CD4-positive, alpha-beta memory T cell (primary cell): ENCODE results near the gene DAZAP1. TPM values are rescaled to one million over a fixed set of nuclear protein-coding genes. Genes with fewer than 3 reads are reported as not detected.

Experiments
- CTCF ChIA-PET: fragments of 350-600 bp; sonication (Branson Sonifier 250); formaldehyde crosslinking; loops from one replicate; lab custom pipeline; 2021; ENCODE audit warnings: inconsistent platforms; ENCODE audit not compliant: partially characterized antibody; lab: Charles Lee
- POLR2A ChIA-PET: fragments of 350-600 bp; sonication (Branson Sonifier 250); formaldehyde crosslinking; loops from one replicate; lab custom pipeline; 2021; ENCODE audit not compliant: partially characterized antibody; lab: Charles Lee
- DNase-seq, 5 donors: peaks; one replicate each; pipeline versions ENCODE4 v3.0.0 to v3.0.0-alpha.2; 2020 to 2022; ENCODE audit warnings: mixed read lengths in 1 of 5
- H3K27ac ChIP-seq: one replicate; pipeline ENCODE4 v1.7.0; 2013; ENCODE audit warnings: low read depth, low read length
- H3K27me3 ChIP-seq: 2 replicates; pipeline ENCODE4 v1.7.0; 2013; ENCODE audit warnings: mild to moderate bottlenecking, low read length, moderate library complexity; ENCODE audit not compliant: insufficient read depth
- H3K36me3 ChIP-seq: 2 replicates; pipeline ENCODE4 v1.7.0; 2013; ENCODE audit warnings: mild to moderate bottlenecking, low read length, moderate library complexity; ENCODE audit not compliant: insufficient read depth
- H3K4me1 ChIP-seq: 2 replicates; pipeline ENCODE4 v1.7.0; 2013; ENCODE audit warnings: mild to moderate bottlenecking, low read length, moderate library complexity; ENCODE audit not compliant: insufficient read depth
- H3K4me3 ChIP-seq, 2 donors: one replicate each; pipeline ENCODE4 v1.7.0; 2013; ENCODE audit warnings: low read length in 2 of 2, mild to moderate bottlenecking in 1 of 2
- H3K9me3 ChIP-seq, 2 donors: one replicate each; pipeline ENCODE4 v1.7.0; 2013; ENCODE audit warnings: low read length in 2 of 2, control low read depth in 1 of 2; ENCODE audit not compliant: control insufficient read depth in 1 of 2
- H3K27ac Mint-ChIP-seq, 7 donors: one replicate each; pipeline ENCODE4 v1.8.0; 2020 to 2021; ENCODE audit warnings: mixed read lengths in 7 of 7, mild to moderate bottlenecking in 6 of 7, inconsistent platforms in 3 of 7, moderate library complexity in 3 of 7
- H3K27me3 Mint-ChIP-seq, 2 donors: one replicate each; pipeline ENCODE4 v1.8.0; 2020 to 2021; ENCODE audit warnings: mixed read lengths in 2 of 2
- H3K36me3 Mint-ChIP-seq, 2 donors: one replicate each; pipeline ENCODE4 v1.8.0; 2020 to 2021; ENCODE audit warnings: mixed read lengths in 2 of 2, inconsistent platforms in 1 of 2, mild to moderate bottlenecking in 1 of 2
- H3K4me1 Mint-ChIP-seq, 4 donors: one replicate each; pipeline ENCODE4 v1.8.0; 2020 to 2021; ENCODE audit warnings: mixed read lengths in 4 of 4, mild to moderate bottlenecking in 1 of 4
- H3K4me3 Mint-ChIP-seq, 8 donors: one replicate each; pipeline ENCODE4 v1.8.0; 2020 to 2021; ENCODE audit warnings: mixed read lengths in 8 of 8, mild to moderate bottlenecking in 7 of 8, moderate library complexity in 6 of 8, inconsistent platforms in 3 of 8
- H3K9me3 Mint-ChIP-seq, 8 donors: one replicate each; pipeline ENCODE4 v1.8.0; 2020 to 2021; ENCODE audit warnings: mixed read lengths in 8 of 8, mild to moderate bottlenecking in 5 of 8, inconsistent platforms in 3 of 8, moderate library complexity in 1 of 8
- intact Hi-C: fragments of 100-400 bp; cut with micrococcal nuclease; formaldehyde crosslinking; loops from one replicate; pipeline ENCODE4 v1.15.1; 2023
- polyA plus RNA-seq, 2 donors: library from polyadenylated mRNA; unstranded; fragments of 300-500 nt; fragmentation: Illumina TruSeq; gene quantifications; one replicate each; pipeline ENCODE4 v1.2.3, GENCODE V29; 2021
- total RNA-seq, 2 experiments: library from RNA; stranded (reverse); gene quantifications; one replicate each; pipeline ENCODE4 v1.2.3, GENCODE V29; 2021

Gene DAZAP1
- 100 to 1,000 TPM; 143 to 152 TPM for total RNA-seq
- 1 to 10 TPM; 2.5 to 9.1 TPM for polyA plus RNA-seq

DNA sequence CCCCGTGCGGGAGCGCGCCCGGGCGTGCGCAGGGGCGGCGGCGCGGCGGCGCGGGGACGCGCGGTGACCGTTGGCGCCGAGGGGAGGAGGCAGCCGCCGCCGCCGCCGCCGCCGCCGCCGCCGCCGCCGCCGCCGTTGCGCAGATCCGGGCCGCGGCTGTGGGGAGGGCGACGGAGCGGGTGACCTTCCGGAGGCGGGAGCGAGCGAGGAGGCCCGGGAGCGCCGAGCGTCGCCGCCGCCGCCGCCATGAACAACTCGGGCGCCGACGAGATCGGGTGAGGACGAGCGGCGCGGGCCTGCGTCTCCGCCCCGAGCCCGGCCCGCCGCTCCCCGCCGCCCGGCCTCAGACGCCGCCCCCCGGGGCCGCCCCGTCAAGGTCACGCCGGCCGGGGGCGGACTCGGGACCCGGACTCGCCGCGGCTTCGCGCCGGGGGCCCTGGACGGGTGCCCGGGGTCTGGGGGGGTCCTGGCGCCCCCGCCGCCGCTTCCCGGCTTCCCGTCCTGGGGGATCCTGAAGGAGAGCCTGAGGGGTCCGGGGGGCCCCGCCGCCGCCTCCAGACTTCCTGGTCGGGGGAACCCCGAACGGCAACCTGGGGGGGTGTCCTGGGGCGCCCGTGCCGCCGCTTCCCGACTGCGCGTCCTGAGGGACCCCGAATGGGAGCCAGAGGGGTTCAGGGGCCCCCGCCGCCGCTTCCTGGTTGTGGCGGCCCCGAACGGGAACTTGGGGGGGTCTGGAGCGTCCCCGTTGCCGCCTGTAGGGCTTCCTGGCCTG is at the start of gene DAZAP1:
Gene DAZAP1, plus strand, starts transcription at position 59 of the 772 bp plus-strand sequence. Its CDS starts 188 bp downstream, at position 247.
- no peaks in the 10 kb centered on the region for H3K27me3 Mint-ChIP-seq
- H3K4me3 Mint-ChIP-seq = peak within 1 kb of the TSS; percentile 73 to 95 (median 88)
- peak within 1 kb of the TSS; percentile 67 to 95 (median 85) for H3K27ac Mint-ChIP-seq
- CTCF ChIA-PET = no interaction called here
- peaks cover 4 to 19% of the 10 kb centered on the region in 2 donors for H3K36me3 Mint-ChIP-seq
- peaks cover 22 to 51% (median 42%) of the 10 kb centered on the region in 4 donors for H3K4me1 Mint-ChIP-seq
- H3K9me3 Mint-ChIP-seq = no peaks in the 10 kb centered on the region
- POLR2A ChIA-PET = interaction anchor here (1.0 to 2.8 kb wide), 5 partner anchors 13 to 139 kb away, joined by 3 to 18 read pairs (median 5); partner anchors contain the start of genes CIRBP, FAM174C and NDUFS7
- peak in 4 of 5 donors; percentile 29 to 66 (median 41) for DNase-seq
- Histone ChIP-seq H3K36me3 (peaks cover 17% of the 10 kb centered on the region), H3K4me3 (peak within 1 kb of the TSS; percentile 75 to 91), H3K27ac (peak within 1 kb of the TSS; percentile 88), H3K9me3 (no peaks in the 10 kb centered on the region), H3K27me3 (no peaks in the 10 kb centered on the region), H3K4me1 (peaks cover 48% of the 10 kb centered on the region)
- intact Hi-C loops = loop anchor here (1.0 to 5.0 kb wide), 8 partner anchors 24 to 610 kb away; partner anchors contain the start of genes FAM174C, MBD3, NDUFS7 and PTBP1

GRCh38 chr19:1360126-1360817 is 47.1 kb upstream of the DAZAP1 start:
- peaks cover 21 to 50% of the 10 kb centered on the region in 2 donors for H3K36me3 Mint-ChIP-seq
- peaks cover 0 to 2% (median 0%) of the 10 kb centered on the region in 8 donors for H3K9me3 Mint-ChIP-seq
- ChIA-PET POLR2A (interaction anchor here (1.4 kb wide), 1 partner anchor 91 kb away, joined by 4 read pairs; the partner anchor contains the start of gene CIRBP), CTCF (interaction anchor here (1.9 kb wide), 1 partner anchor 12 kb away, joined by 4 read pairs; no protein-coding TSS in a partner anchor)
- peaks cover 10% of the 10 kb centered on the region for H3K36me3 ChIP-seq
- no peak for DNase-seq
- no peak overlapping the region for H3K27ac ChIP-seq
- intact Hi-C loops = no loop called here
- no peak overlapping the region for H3K27ac Mint-ChIP-seq
- no peak overlapping the region for H3K4me3 ChIP-seq
- H3K4me1 Mint-ChIP-seq = peaks cover 14 to 44% (median 26%) of the 10 kb centered on the region in 4 donors
- H3K27me3 Mint-ChIP-seq = no peaks in the 10 kb centered on the region
- no peaks in the 10 kb centered on the region for H3K9me3 ChIP-seq
- peaks cover 21% of the 10 kb centered on the region for H3K4me1 ChIP-seq
- H3K4me3 Mint-ChIP-seq = no peak overlapping the region
- no peaks in the 10 kb centered on the region for H3K27me3 ChIP-seq

DNA sequence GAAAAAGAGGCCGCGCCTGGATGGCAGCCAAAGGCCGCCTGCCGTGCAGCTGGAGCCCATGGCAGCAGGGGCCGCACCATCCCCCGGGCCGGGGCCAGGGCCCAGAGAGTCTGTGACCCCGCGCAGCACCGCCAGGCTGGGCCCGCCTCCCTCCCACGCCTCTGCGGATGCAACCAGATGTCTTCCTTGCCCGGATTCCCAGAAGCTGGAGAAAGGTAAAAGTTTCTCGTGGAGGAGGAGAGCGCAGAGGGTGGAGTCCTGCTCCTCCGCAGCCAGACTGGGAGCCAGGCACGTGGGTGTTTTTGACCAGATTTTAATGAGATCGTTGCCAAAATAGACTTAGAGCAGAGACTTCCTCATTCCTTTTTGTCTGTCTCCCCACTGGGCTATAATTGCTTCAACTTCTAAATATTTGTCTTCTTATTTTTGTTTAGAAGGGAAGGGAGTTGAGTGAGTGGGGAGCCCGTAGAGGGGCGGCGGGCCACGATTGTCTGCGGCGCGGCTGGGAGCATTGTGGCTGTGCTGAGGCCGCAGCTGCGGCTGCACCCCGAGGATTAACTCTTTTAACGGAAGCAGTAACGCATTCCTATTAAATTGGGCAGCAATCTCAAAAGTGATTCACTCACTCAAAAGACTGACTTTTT is 46.4 kb upstream of the DAZAP1 start:
- no peaks in the 10 kb centered on the region for H3K9me3 Mint-ChIP-seq
- CTCF ChIA-PET = no interaction called here
- Histone ChIP-seq H3K36me3 (peaks cover 10% of the 10 kb centered on the region), H3K4me3 (no peak overlapping the region), H3K27ac (no peak overlapping the region), H3K27me3 (no peaks in the 10 kb centered on the region), H3K4me1 (peaks cover 15% of the 10 kb centered on the region), H3K9me3 (no peaks in the 10 kb centered on the region)
- H3K4me3 Mint-ChIP-seq = no peak overlapping the region
- H3K4me1 Mint-ChIP-seq = peaks cover 9 to 38% (median 21%) of the 10 kb centered on the region in 4 donors
- no peak for DNase-seq
- POLR2A ChIA-PET = interaction anchor here (1.4 kb wide), 1 partner anchor 92 kb away, joined by 4 read pairs; the partner anchor contains the start of gene CIRBP
- intact Hi-C loops = no loop called here
- H3K36me3 Mint-ChIP-seq = peaks cover 22 to 48% of the 10 kb centered on the region in 2 donors
- no peaks in the 10 kb centered on the region for H3K27me3 Mint-ChIP-seq
- no peak overlapping the region for H3K27ac Mint-ChIP-seq

- H3K9me3 ChIP-seq = no peaks in the 10 kb centered on the region
- Mint-ChIP-seq H3K27me3 (no peaks in the 10 kb centered on the region), H3K36me3 (peaks cover 22 to 46% of the 10 kb centered on the region in 2 donors), H3K4me1 (peaks cover 6 to 34% (median 17%) of the 10 kb centered on the region in 4 donors), H3K9me3 (no peaks in the 10 kb centered on the region), H3K27ac (no peak overlapping the region), H3K4me3 (no peak overlapping the region)
- POLR2A ChIA-PET = no interaction called here
- no peak overlapping the region for H3K27ac ChIP-seq
- peaks cover 10% of the 10 kb centered on the region for H3K36me3 ChIP-seq
- no peak overlapping the region for H3K4me3 ChIP-seq
- H3K4me1 ChIP-seq = peaks cover 13% of the 10 kb centered on the region
- CTCF ChIA-PET = no interaction called here
- no peaks in the 10 kb centered on the region for H3K27me3 ChIP-seq
- no peak for DNase-seq
- intact Hi-C loops = no loop called here
These were observed 45.6 kb upstream of the DAZAP1 start for GRCh38 chr19:1361601-1362386.

- intact Hi-C loops = no loop called here
- Histone ChIP-seq H3K4me1 (peaks cover 13% of the 10 kb centered on the region), H3K27ac (no peak overlapping the region), H3K36me3 (peaks cover 10% of the 10 kb centered on the region), H3K4me3 (no peak overlapping the region), H3K27me3 (no peaks in the 10 kb centered on the region), H3K9me3 (no peaks in the 10 kb centered on the region)
- no peaks in the 10 kb centered on the region for H3K9me3 Mint-ChIP-seq
- peak overlapping the region in 4 of 8 donors; percentile 58 to 71 (median 60) for H3K4me3 Mint-ChIP-seq
- no peak for DNase-seq
- peak overlapping the region in 1 of 7 donors; percentile 76 for H3K27ac Mint-ChIP-seq
- POLR2A ChIA-PET = no interaction called here
- peaks cover 6 to 33% (median 17%) of the 10 kb centered on the region in 4 donors for H3K4me1 Mint-ChIP-seq
- H3K27me3 Mint-ChIP-seq = no peaks in the 10 kb centered on the region
- H3K36me3 Mint-ChIP-seq = peaks cover 22 to 45% of the 10 kb centered on the region in 2 donors
- CTCF ChIA-PET = no interaction called here
These were observed 44.8 kb upstream of the DAZAP1 start for GRCh38 chr19:1362387-1363257.

GRCh38 chr19:1363599-1363998 is 43.8 kb upstream of the DAZAP1 start:
- no peaks in the 10 kb centered on the region for H3K27me3 Mint-ChIP-seq
- ChIA-PET CTCF (no interaction called here), POLR2A (no interaction called here)
- Histone ChIP-seq H3K9me3 (no peaks in the 10 kb centered on the region), H3K4me1 (peaks cover 13% of the 10 kb centered on the region), H3K36me3 (peaks cover 7% of the 10 kb centered on the region), H3K27ac (no peak overlapping the region), H3K27me3 (no peaks in the 10 kb centered on the region), H3K4me3 (no peak overlapping the region)
- H3K27ac Mint-ChIP-seq = peak overlapping the region in 6 of 7 donors; percentile 27 to 76 (median 54)
- H3K9me3 Mint-ChIP-seq = no peaks in the 10 kb centered on the region
- H3K36me3 Mint-ChIP-seq = peaks cover 18 to 38% of the 10 kb centered on the region in 2 donors
- intact Hi-C loops = no loop called here
- peaks cover 6 to 31% (median 17%) of the 10 kb centered on the region in 4 donors for H3K4me1 Mint-ChIP-seq
- peak overlapping the region; percentile 26 to 80 (median 58) for H3K4me3 Mint-ChIP-seq
- peak in 4 of 5 donors; percentile 17 to 44 (median 21) for DNase-seq
